IPS DF 4.7 (cell line): ENCODE results near the gene KPNA2.
"Not testable (repeated sequence)": the region's sequence is repeated elsewhere in the genome, so short reads cannot be mapped to it uniquely, and the experiment has no call there.

Source experiments
- DNase-seq: peaks from one replicate; pipeline ENCODE4 v3.0.0-alpha.2; 2013; ENCODE audit warnings: low spot score; ENCODE audit errors: extremely low read depth

The KPNA2 gene

GRCh38 chr17:68054296-68054900, 18.9 kb downstream of the KPNA2 start:
- no peak for DNase-seq

DNA sequence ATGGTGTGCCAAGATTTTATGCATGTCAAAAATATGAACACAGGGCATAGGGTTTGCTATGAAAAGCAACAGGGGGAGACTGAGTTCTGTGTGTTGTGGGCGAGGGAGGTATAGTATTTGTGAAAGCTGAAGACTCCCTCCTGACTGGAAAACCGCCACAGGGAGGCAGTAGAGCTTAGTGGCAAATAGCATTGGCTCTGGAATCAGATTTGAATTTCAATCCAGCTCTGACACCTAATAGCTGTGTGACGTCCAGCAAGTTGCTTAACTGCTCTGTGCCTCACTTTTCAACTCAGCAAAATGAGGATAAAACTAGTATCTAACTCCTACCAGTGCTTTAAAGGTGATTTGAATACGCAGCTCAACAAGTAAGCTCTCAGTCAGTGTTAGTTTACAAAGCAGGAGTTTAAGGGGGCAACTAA, 22.0 kb downstream of the KPNA2 start:
- DNase-seq: no peak

- DNase-seq: no peak
These were observed 24.8 kb downstream of the KPNA2 start for GRCh38 chr17:68060336-68060735.

GRCh38 chr17:68061512-68062313, 26.2 kb downstream of the KPNA2 start:
- no peak for DNase-seq

DNA sequence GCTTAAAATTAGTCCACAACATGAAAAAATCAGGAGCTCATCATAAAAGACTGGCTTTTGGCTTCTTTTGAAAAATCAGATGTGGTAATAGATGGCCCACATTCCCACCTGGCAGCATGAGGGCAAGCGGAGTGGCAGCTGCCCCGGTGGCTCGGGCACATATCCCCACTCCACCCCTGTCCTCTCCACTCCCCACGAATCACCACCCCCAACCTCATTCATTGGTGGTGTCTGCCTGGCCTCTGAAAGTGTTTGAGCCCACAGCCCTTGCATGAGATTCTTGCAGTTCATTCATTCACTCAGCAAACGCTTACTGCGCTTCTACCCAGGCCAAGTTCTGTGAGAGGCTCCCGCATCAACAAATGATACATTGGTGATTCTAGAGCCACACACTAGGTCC, 29.8 kb downstream of the KPNA2 start:
- DNase-seq: not testable (repeated sequence)

- DNase-seq: not testable (repeated sequence)
These were observed 33.0 kb downstream of the KPNA2 start for GRCh38 chr17:68068512-68068911.

- DNase-seq: not testable (repeated sequence)
These were observed 35.3 kb downstream of the KPNA2 start for GRCh38 chr17:68070582-68071444.

DNA sequence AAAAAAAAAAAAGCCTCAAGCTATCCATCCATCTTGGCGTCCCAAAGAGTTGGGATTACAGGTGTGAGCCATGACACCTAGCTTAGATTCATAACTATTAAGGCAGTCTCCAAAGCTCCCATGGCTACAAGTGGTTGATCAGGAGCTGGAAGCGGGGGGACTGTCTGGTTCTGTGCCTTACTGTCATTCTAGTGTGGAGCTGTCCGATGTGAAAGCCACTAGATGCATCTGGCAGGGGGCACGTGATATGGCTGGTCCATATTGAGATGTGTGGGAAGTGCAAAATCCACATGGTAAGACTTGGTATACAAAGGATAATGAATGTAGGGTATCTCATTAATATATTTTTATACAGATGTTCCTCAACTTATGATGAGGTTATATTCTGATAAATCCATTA, 38.7 kb downstream of the KPNA2 start:
- DNase-seq: no peak

DNA sequence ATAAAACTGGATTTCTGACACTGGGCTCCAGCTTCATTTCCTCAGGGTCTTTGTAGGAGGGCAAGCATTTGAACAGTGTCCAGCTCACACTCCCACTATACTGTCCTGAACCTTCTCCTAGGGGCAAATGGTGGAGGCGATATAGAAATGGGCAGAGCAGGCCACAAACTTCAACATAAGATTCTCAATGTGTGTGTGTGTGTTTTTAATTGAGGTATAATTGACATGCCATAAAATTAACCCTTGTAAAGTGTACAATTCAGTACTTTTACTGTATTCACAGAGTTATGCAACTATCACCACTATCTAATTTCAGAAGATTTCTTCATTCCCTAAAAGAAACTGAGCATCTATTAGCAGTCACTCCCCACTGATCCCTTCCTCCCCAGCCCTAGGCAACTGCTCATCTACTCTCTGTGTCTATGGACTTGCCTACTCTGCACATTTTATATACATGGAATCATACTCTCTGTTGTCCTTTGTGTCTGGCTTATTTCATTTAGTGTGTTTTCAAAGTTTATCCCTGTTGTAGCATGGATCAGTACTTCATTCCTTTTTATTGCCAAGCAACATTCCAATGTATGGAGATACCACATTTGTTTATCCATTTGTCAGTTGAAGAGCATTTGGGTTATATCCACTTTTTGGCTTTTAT, 40.5 kb downstream of the KPNA2 start:
- not testable (repeated sequence) for DNase-seq

- DNase-seq: not testable (repeated sequence)
These were observed 42.0 kb downstream of the KPNA2 start for GRCh38 chr17:68077498-68077897.

DNA sequence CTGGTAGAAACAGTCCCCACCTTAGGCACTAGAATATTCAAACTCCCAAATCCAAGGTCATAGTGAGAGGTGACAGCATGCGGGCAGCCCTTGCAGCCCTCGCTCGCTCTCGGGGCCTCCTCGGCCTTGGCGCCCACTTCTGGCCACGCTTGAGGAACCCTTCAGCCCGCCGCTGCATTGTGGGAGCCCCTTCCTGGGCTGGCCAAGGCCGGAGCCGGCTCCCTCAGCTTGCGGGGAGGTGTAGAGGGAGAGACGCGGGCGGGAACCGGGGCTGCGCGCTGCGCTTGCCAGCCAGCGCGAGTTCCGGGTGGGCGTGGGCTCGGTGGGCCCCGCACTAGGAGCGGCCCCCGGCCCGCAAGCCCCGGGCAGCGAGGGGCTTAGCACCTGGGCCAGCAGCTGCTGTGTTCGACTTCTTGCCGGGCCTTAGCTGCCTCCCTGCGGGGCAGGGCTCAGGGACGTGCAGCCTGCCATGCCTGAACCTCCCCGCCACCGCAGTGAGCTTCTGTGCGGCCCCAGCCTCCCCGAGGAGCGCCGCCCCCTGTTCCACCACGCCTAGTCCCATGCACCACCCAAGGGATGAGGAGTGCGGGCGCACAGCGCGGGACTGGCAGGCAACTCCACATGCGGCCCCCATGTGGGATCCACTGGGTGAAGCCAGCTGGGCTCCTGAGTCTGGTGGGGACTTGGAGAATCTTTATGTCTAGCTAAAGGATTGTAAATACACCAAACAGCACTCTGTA, 45.0 kb downstream of the KPNA2 start:
- no peak for DNase-seq

- DNase-seq: not testable (repeated sequence)
These were observed 46.0 kb downstream of the KPNA2 start for GRCh38 chr17:68081305-68082265.

DNA sequence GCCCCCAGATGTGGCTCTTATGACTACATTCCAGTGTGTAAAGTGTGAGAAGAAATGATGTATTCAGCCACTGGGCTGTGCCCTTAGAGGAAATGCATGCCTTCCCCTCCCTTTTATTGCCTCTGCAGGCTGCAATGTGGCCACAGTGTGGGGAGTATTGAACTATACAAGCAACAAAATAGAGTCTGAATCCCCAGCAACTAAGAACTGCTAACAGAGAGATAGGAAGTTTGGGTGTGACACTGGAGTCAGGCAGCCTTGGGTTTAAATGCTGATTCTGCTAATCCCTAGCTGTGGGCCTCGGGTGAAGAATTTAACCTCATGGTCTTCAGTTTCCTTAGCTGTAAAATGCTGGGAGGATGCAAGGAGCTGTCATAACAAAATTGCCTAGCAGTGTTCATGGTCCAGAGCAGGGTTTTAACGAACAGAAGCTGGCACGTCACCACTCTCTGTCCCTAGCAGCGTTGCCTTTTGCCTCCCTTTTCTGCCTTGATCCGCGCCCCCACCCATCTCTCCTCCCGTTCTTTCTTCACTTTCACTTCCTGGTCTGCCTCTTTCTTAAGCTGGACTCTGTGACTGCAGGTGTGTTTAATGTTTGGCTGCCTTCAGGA, 50.3 kb downstream of the KPNA2 start:
- DNase-seq: no peak

GRCh38 chr17:68086666-68087065, 51.1 kb downstream of the KPNA2 start:
- DNase-seq: not testable (repeated sequence)

DNA sequence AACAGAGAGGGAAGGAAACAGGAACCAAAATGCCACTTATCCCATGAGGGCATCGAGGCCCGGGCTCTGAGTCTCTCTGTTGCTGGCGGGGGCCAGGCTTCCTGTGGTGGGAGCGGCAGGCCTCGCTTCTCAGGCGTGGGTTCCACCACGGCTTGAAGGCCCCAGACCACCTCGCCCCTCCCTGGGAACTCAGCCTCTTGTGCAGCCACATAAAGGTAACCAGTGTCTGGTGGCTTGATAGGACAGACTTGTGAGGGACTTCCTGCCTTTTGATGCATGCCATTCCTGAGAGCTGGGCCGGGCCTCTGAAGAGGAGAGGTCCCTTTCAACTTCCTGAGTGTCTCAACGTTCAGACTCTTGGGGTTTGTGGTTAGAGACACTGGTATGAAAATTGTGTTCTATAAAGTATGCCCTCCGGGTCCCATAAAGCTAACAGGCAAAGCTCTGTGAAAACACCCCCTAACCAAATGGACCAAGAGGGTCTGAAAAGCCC, 51.6 kb downstream of the KPNA2 start:
- DNase-seq: not testable (repeated sequence)

- DNase-seq: no peak
These were observed 52.3 kb downstream of the KPNA2 start for GRCh38 chr17:68087851-68088250.

DNA sequence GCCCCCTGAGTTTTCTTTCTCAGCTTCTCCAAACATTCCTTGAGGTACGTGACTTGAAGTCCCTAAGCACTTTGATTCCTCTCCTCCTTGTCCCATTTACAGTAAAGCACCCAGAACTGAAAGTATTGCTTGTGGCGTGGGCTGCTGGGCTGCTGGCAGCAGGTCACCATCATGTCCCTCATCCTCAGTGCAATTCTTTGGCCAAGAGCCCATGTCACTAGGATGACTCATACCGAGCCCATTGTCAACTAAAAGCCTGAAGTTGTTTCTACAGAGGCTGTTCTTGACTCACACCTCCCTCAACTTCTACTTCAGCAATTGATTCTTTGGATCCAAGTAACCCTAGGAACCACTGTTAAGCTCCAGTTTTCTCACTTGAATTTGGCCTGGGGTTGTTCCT, 54.3 kb downstream of the KPNA2 start:
- no peak for DNase-seq

- no peak for DNase-seq
These were observed 59.0 kb downstream of the KPNA2 start for GRCh38 chr17:68094481-68095078.
